ENCODE measurements around the gene TMIGD2. TPM values are rescaled to one million over a fixed set of nuclear protein-coding genes. Genes with fewer than 3 reads are reported as not detected.

The TMIGD2 gene
- total RNA-seq, 4 donors from 2014 or later: 0.79 TPM; not detected in 3

GRCh38 chr19:4301590-4302242, 473 bp downstream of the TMIGD2 start:
- no peak for ATAC-seq (ENCODE audit: low FRiP score)
- no peak for DNase-seq (ENCODE audit: low spot score)
- TF ChIP-seq CTCF (IDR thresholded peaks at IDR 0.05): no peak

- ATAC-seq (ENCODE audit: low FRiP score) (no peak), DNase-seq (ENCODE audit: low spot score) (no peak)
- no peak for TF ChIP-seq CTCF (IDR thresholded peaks at IDR 0.05)
Measured at GRCh38 chr19:4300589-4300988, 1.6 kb downstream of the TMIGD2 start.

GRCh38 chr19:4298810-4299550, 3.2 kb downstream of the TMIGD2 start:
- ATAC-seq (ENCODE audit: low FRiP score): no peak
- TF ChIP-seq CTCF (IDR thresholded peaks at IDR 0.05): no peak

GRCh38 chr19:4297901-4298809, 4.0 kb downstream of the TMIGD2 start:
- ATAC-seq (ENCODE audit: low FRiP score): no peak
- TF ChIP-seq CTCF (IDR thresholded peaks at IDR 0.05): no peak
- DNase-seq (ENCODE audit: low spot score): no peak

More at GRCh38 chr19:4298810-4299550, 3.2 kb downstream of the TMIGD2 start:
- DNase-seq (ENCODE audit: low spot score): no peak

- no peak for ATAC-seq (ENCODE audit: low FRiP score)
- no peak for TF ChIP-seq CTCF (IDR thresholded peaks at IDR 0.05)
- DNase-seq (ENCODE audit: low spot score): no peak
Measured at GRCh38 chr19:4295972-4296771, 6.0 kb downstream of the TMIGD2 start.

GRCh38 chr19:4294389-4294788, 7.8 kb downstream of the TMIGD2 start:
- ATAC-seq (ENCODE audit: low FRiP score): no peak
- TF ChIP-seq CTCF (IDR thresholded peaks at IDR 0.05): no peak
- DNase-seq (ENCODE audit: low spot score): no peak
